HG03439 (cell line): ENCODE results near the gene PRSS35.
"Not testable (repeated sequence)": the region's sequence is repeated elsewhere in the genome, so short reads cannot be mapped to it uniquely, and the experiment has no call there.

Experiments
- ATAC-seq: cut with Tn5 transposase; IDR thresholded peaks from one replicate; pipeline ENCODE4 v1.9.1; 2021; ENCODE audit warnings: mild to moderate bottlenecking, moderate library complexity; ENCODE audit not compliant: unreplicated experiment

The PRSS35 gene, protein sequence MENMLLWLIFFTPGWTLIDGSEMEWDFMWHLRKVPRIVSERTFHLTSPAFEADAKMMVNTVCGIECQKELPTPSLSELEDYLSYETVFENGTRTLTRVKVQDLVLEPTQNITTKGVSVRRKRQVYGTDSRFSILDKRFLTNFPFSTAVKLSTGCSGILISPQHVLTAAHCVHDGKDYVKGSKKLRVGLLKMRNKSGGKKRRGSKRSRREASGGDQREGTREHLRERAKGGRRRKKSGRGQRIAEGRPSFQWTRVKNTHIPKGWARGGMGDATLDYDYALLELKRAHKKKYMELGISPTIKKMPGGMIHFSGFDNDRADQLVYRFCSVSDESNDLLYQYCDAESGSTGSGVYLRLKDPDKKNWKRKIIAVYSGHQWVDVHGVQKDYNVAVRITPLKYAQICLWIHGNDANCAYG

DNA sequence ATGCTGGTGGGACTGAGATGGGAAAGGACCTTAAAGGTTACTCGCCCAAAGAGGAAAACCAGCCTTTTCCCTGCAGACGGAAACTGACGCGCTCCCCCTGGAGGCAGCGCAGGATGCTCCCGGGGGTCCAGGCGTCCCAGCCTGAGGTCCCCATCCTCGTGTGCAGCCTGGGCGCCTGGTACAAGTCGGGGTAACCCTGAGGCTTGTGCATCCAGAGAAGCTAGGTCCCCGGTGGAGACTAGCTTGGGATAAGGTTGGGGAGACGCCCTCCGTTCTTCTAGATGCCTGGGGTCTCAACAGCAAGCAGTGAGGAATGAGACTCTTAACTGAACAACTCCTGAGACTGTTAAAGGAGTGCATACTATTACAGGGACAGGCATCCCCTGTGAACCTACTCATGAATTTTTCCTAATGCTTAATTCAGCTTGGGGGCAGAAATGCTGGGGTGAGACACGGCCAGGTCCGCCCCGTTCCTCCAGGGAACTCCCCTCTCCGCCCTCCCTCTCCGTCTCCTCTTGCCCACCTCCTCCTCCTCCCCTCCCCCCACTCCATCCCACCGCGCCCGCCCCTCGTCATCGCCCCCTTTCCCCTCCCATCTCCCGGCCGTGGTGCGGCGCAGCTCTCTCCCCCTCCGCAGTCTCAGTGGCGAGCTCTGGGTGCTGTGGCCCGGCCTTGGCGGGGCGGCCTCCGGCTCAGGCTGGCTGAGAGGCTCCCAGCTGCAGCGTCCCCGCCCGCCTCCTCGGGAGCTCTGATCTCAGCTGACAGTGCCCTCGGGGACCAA, at the start of gene PRSS35:
TSS of gene PRSS35 (plus strand) at position 634 of the 781 bp plus-strand sequence. CDS start 10,908 bp downstream, outside the sequence.
- peak; percentile 46 for ATAC-seq

GRCh38 chr6:83463886-83464285, 48.4 kb upstream of the PRSS35 start:
- no peak for ATAC-seq

GRCh38 chr6:83464381-83465140, 47.8 kb upstream of the PRSS35 start:
- ATAC-seq: no peak

DNA sequence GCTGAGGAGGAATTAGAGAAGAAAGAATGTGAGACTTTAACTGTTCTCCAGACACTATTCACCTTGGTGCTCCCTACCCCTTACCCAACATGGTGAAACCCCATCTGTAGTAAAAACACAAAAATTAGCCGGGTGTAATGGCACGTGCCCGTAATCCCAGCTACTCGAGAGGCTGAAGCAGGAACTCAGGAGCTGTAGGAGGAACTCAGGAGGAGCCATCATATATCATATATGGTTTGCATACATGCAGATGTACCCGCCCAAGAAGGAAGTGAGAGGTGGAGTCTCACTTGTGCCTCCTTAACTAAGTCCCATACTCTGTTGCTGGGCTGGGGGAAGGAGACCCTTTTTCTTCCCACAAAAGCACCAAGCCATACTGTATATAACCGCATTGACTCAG, 46.0 kb upstream of the PRSS35 start:
- ATAC-seq: no peak

GRCh38 chr6:83467620-83468036, 44.7 kb upstream of the PRSS35 start:
- ATAC-seq: no peak

DNA sequence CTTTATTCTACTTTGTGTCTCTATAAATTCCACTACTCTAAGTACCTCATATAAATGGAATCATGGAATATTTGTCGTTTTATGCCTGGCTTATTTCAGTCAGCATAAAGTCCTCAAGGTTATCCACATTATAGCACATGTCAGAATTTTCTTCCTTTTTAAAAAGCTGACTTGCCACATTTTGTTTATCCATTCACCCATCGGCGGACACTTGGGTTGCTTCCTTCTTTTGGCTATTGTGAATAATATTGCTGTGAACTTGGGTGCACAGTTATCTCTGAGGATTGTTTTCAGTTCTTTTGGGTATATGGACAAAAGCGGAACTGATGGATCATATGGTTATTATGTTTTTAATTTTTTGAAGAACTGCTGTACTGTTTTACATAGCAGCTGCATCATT, 42.3 kb upstream of the PRSS35 start:
- no peak for ATAC-seq

GRCh38 chr6:83470587-83470986, 41.7 kb upstream of the PRSS35 start:
- ATAC-seq: no peak

DNA sequence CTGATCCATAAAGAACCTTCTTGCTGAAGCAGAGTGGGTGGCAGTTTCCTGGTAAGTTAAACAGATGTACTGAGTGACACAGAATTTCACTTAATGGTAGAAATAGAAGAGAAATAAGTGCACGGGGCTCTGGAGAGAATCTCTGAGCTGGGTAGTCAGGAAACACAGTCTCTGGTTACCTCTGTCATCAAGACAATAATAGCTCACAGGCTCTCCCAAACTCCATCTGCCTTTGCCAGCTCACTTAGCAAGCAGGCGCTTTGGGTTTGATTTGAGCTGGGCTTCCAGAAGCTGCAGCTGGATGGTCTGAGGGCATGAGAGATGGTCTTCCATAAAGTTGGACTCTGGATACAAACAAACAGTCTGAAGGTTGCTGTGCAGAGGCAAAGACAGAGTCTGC, 39.6 kb upstream of the PRSS35 start:
- no peak for ATAC-seq

GRCh38 chr6:83474309-83474708, 38.0 kb upstream of the PRSS35 start:
- no peak for ATAC-seq

DNA sequence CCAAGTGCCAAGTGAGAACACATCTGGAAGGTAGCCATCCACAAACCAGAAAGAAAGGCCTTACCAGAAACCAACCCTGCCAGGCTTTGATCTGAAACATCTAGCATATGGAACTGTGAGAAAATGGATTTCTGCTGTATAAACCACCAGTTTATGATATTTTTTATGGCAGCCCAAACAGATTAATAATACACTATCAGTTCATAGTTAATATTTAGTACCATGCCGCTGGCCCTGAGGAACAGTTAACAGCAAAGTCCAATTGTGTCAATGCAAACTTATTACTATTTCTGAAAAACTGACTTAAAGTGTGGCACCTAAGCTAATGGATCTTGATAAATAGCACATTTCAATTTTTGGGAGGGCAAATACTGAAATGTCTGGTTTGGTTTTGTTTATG, 35.4 kb upstream of the PRSS35 start:
- ATAC-seq: no peak

DNA sequence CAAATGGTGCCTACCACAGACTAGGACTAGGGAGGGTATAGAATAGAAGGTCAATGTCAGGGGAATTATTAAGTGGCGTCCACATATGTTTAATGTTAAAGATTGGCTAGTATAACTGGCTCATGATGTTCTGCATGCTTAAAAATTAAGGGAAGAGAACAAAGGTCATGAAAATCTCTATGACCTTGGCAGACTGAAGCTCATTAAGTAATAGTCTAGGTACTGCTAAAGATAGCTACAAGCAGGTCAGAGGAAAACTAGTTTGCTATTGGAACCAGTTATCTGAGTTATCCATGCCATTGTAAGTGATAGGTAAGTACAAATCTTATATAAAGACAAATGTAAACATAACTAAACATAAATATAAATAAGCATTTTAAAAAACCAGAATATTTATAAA, 32.9 kb upstream of the PRSS35 start:
- ATAC-seq: no peak

GRCh38 chr6:83480470-83480869, 31.9 kb upstream of the PRSS35 start:
- no peak for ATAC-seq

DNA sequence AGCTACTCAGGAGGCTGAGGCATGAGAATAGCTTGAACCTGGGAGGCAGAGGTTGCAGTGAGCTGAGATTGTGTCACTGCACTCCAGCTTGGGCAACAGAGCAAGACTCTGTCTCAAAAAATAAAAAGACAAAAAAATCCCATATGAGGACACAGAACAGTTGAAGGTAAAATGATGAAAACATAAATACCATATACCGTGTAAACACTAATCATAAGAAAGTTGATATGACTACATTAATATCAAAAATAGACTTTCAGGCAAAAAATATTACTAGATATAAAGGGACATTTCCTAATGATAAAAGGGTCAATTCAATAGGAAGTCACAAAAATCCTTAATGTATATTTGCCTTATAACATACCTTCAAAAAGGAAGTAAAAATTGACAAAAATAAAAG, 30.4 kb upstream of the PRSS35 start:
- ATAC-seq: not testable (repeated sequence)

DNA sequence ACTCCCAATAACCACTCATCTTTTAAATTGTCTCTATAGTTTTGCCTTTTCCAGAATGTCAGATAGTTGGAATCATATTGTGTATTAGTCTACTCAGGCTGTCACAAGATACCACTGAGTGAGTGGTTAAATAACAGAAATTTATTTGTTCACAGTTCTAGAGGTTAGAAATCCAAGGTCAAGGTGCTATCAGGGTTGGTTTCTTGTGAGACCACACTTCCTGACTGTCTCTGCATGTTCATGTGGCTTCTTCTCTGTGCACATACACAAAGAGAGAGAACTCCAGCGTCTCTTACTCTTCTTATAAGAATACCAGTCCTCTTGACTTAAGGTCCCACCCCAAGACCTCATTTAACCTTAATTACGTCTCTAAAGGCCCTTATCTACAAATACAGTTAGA, 23.9 kb upstream of the PRSS35 start:
- ATAC-seq: no peak

GRCh38 chr6:83488861-83489260, 23.5 kb upstream of the PRSS35 start:
- no peak for ATAC-seq

- ATAC-seq: no peak
Observed at GRCh38 chr6:83490217-83490807, 22.0 kb upstream of the PRSS35 start.

DNA sequence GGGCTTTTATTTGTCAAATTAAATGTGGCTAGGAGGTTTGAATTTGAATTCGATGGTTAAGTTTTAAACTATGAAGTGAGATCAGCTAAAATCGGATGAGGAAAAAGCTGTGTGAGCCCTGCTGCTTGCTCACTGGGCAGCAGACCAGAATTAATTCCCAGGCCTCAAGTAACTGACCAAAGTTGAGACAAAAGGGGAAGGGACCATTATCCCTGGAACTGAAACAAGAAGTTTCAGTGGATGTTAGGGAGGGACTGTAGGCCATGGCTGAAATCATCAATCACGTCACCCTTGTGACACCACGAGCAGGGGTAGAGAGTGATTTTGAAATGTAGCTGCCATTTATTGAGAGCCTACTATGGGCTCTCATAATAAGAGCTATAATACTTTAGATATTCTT, 7.0 kb upstream of the PRSS35 start:
- ATAC-seq: no peak

- ATAC-seq: no peak
Observed at GRCh38 chr6:83509441-83509840, 2.9 kb upstream of the PRSS35 start.

- no peak for ATAC-seq
Observed at GRCh38 chr6:83510791-83511190, 1.5 kb upstream of the PRSS35 start.

GRCh38 chr6:83511266-83511665, 1.1 kb upstream of the PRSS35 start:
- no peak for ATAC-seq

DNA sequence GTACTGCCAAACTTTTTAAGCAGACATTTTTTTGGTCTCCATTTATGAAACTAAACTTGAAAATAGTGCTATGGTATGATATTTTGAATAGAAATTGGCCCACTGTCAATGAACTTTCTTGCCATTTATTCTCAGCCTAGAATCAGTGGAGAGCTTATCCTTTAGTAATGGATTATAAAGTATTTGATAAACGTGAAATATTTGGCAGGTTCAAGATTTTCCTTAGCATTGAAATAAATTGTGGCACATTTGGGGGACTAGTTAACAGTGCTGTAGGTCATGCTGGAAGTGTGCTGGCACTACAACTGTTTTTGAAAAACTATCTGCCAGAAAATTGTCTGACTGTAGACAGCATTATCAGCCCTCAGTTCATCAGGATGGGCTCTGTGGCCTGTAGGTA, 2.1 kb downstream of the PRSS35 start:
- no peak for ATAC-seq
